Kidney capillary endothelial cell (primary cell): ENCODE measurements around the gene ST3GAL3.

Experiments
- DNase-seq: peaks from one replicate; pipeline ENCODE4 v3.0.0-alpha.2; 2018; ENCODE audit warnings: low spot score

ST3GAL3 gene

GRCh38 chr1:43851561-43852338 is 144.4 kb downstream of the ST3GAL3 start:
- no peak for DNase-seq

- no peak for DNase-seq
These were observed 146.0 kb downstream of the ST3GAL3 start for GRCh38 chr1:43853161-43853921.

GRCh38 chr1:43854473-43854872 is 147.1 kb downstream of the ST3GAL3 start:
- DNase-seq, result no peak

- DNase-seq, result no peak
These were observed 148.9 kb downstream of the ST3GAL3 start for GRCh38 chr1:43856188-43856587.

GRCh38 chr1:43857163-43857562 is 149.8 kb downstream of the ST3GAL3 start:
- DNase-seq, result no peak

- no peak for DNase-seq
These were observed 151.0 kb downstream of the ST3GAL3 start for GRCh38 chr1:43858324-43858723.

GRCh38 chr1:43861337-43861736 is 154.0 kb downstream of the ST3GAL3 start:
- DNase-seq, result peak; percentile 43

GRCh38 chr1:43861988-43862735 is 154.8 kb downstream of the ST3GAL3 start:
- DNase-seq, result no peak

- no peak for DNase-seq
These were observed 157.0 kb downstream of the ST3GAL3 start for GRCh38 chr1:43864111-43865045.

- no peak for DNase-seq
These were observed 158.9 kb downstream of the ST3GAL3 start for GRCh38 chr1:43866201-43866600.

- DNase-seq, result no peak
These were observed 160.8 kb downstream of the ST3GAL3 start for GRCh38 chr1:43867976-43868740.

GRCh38 chr1:43868741-43869067 is 161.4 kb downstream of the ST3GAL3 start:
- DNase-seq, result no peak

GRCh38 chr1:43870306-43870705 is 163.0 kb downstream of the ST3GAL3 start:
- DNase-seq, result no peak

GRCh38 chr1:43871181-43871910 is 164.0 kb downstream of the ST3GAL3 start:
- no peak for DNase-seq

GRCh38 chr1:43872280-43872679 is 164.9 kb downstream of the ST3GAL3 start:
- no peak for DNase-seq

- DNase-seq, result no peak
These were observed 166.5 kb downstream of the ST3GAL3 start for GRCh38 chr1:43873851-43874250.

GRCh38 chr1:43874716-43875115 is 167.4 kb downstream of the ST3GAL3 start:
- DNase-seq, result no peak

GRCh38 chr1:43875331-43875730 is 168.0 kb downstream of the ST3GAL3 start:
- no peak for DNase-seq

GRCh38 chr1:43877101-43877500 is 169.8 kb downstream of the ST3GAL3 start:
- no peak for DNase-seq

GRCh38 chr1:43878440-43878839 is 171.1 kb downstream of the ST3GAL3 start:
- DNase-seq, result no peak
